ENCODE results near the gene S100A14.
A peak's percentile ranks its signal among the peaks of the same experiment; 100 is the strongest.
"Not testable (repeated sequence)": the region's sequence is repeated elsewhere in the genome, so short reads cannot be mapped to it uniquely, and the experiment has no call there.

The S100A14 gene

GRCh38 chr1:153587314-153587713 is 28.8 kb downstream of the S100A14 start:
- no peak for DNase-seq (ENCODE audit: low read depth in 2 of 2)

GRCh38 chr1:153586347-153586746 is 29.8 kb downstream of the S100A14 start:
- DNase-seq (ENCODE audit: low read depth in 2 of 2), result no peak

GRCh38 chr1:153585006-153585405 is 31.1 kb downstream of the S100A14 start:
- DNase-seq (ENCODE audit: low read depth in 2 of 2), result no peak

GRCh38 chr1:153583976-153584375 is 32.1 kb downstream of the S100A14 start:
- no peak for DNase-seq (ENCODE audit: low read depth in 2 of 2)

GRCh38 chr1:153583514-153583913 is 32.6 kb downstream of the S100A14 start:
- DNase-seq (ENCODE audit: low read depth in 2 of 2), result not testable (repeated sequence)

- DNase-seq (ENCODE audit: low read depth in 2 of 2), result not testable (repeated sequence)
Observed at GRCh38 chr1:153582836-153583235, 33.3 kb downstream of the S100A14 start.

GRCh38 chr1:153578936-153579335 is 37.2 kb downstream of the S100A14 start:
- DNase-seq (ENCODE audit: low read depth in 2 of 2), result no peak

GRCh38 chr1:153578490-153578889 is 37.6 kb downstream of the S100A14 start:
- peak; percentile 40 to 49 for DNase-seq (ENCODE audit: low read depth in 2 of 2)

GRCh38 chr1:153577624-153578051 is 38.5 kb downstream of the S100A14 start:
- DNase-seq (ENCODE audit: low read depth in 2 of 2), result no peak

GRCh38 chr1:153577138-153577537 is 39.0 kb downstream of the S100A14 start:
- DNase-seq (ENCODE audit: low read depth in 2 of 2), result no peak

- not testable (repeated sequence) for DNase-seq (ENCODE audit: low read depth in 2 of 2)
Observed at GRCh38 chr1:153575497-153575896, 40.6 kb downstream of the S100A14 start.

GRCh38 chr1:153575081-153575491 is 41.0 kb downstream of the S100A14 start:
- not testable (repeated sequence) for DNase-seq (ENCODE audit: low read depth in 2 of 2)

GRCh38 chr1:153573351-153573750 is 42.8 kb downstream of the S100A14 start:
- DNase-seq (ENCODE audit: low read depth in 2 of 2), result no peak

- peak in 1 of 2 experiments; percentile 33 for DNase-seq (ENCODE audit: low read depth in 2 of 2)
Observed at GRCh38 chr1:153572569-153573015, 43.5 kb downstream of the S100A14 start.

GRCh38 chr1:153571706-153572105 is 44.4 kb downstream of the S100A14 start:
- DNase-seq (ENCODE audit: low read depth in 2 of 2), result no peak

- DNase-seq (ENCODE audit: low read depth in 2 of 2), result no peak
Observed at GRCh38 chr1:153570874-153571273, 45.3 kb downstream of the S100A14 start.

GRCh38 chr1:153569465-153569864 is 46.7 kb downstream of the S100A14 start:
- no peak for DNase-seq (ENCODE audit: low read depth in 2 of 2)

- DNase-seq (ENCODE audit: low read depth in 2 of 2), result peak; percentile 55 to 57
Observed at GRCh38 chr1:153568367-153569099, 47.6 kb downstream of the S100A14 start.

GRCh38 chr1:153567621-153568366 is 48.3 kb downstream of the S100A14 start:
- no peak for DNase-seq (ENCODE audit: low read depth in 2 of 2)

GRCh38 chr1:153566414-153567371 is 49.4 kb downstream of the S100A14 start:
- peak; percentile 91 to 92 for DNase-seq (ENCODE audit: low read depth in 2 of 2)

GRCh38 chr1:153565529-153566374 is 50.4 kb downstream of the S100A14 start, which contains the start of gene S100A2:
Gene S100A2, minus strand, starts transcription at chr1:153565844. Its CDS starts 1,967 bp downstream, at chr1:153563877.
- DNase-seq (ENCODE audit: low read depth in 2 of 2), result peak; percentile 66 to 71
